MCF 10A (cell line): ENCODE data around the gene LGALSL. TPM values are rescaled to one million over a fixed set of nuclear protein-coding genes. Genes with fewer than 3 reads are reported as not detected.

Experiments used
- BruUV-seq: library from RNA; stranded (reverse); fragments of 400-500 nt; replicated peaks from 2 replicates; lab custom pipeline; 2021; lab: Mats Ljungman, UMichigan
- CTCF ChIA-PET: fragments of 300-600 bp; sonication (Branson Sonifier 250); formaldehyde crosslinking; extraction: SDS; loops from one replicate; lab custom pipeline; 2021; ENCODE audit warnings: antibody characterized with exemption, inconsistent platforms; lab: Yijun Ruan, JAX
- POLR2A ChIA-PET: fragments of 300-600, 350-650 bp; sonication (Branson Sonifier 250); formaldehyde crosslinking; extraction: SDS; loops from one replicate; lab custom pipeline; 2020; ENCODE audit warnings: antibody characterized with exemption, inconsistent platforms; lab: Yijun Ruan, JAX
- DNase-seq: peaks from one replicate; pipeline ENCODE4 v3.0.0-alpha.2; 2018; ENCODE audit not compliant: unreplicated experiment
- H3K27ac Mint-ChIP-seq: one replicate; pipeline ENCODE4 v1.8.0; 2022; ENCODE audit warnings: mild to moderate bottlenecking, low read depth, mixed read lengths; ENCODE audit not compliant: unreplicated experiment
- H3K27me3 Mint-ChIP-seq: one replicate; pipeline ENCODE4 v1.8.0; 2022; ENCODE audit warnings: mixed read lengths; ENCODE audit not compliant: insufficient read depth, unreplicated experiment
- H3K36me3 Mint-ChIP-seq: one replicate; pipeline ENCODE4 v1.8.0; 2022; ENCODE audit warnings: mild to moderate bottlenecking, moderate library complexity, mixed read lengths; ENCODE audit not compliant: insufficient read depth, unreplicated experiment
- H3K4me1 Mint-ChIP-seq: one replicate; pipeline ENCODE4 v1.8.0; 2022; ENCODE audit warnings: mixed read lengths; ENCODE audit not compliant: insufficient read depth, unreplicated experiment
- H3K4me3 Mint-ChIP-seq: one replicate; pipeline ENCODE4 v1.8.0; 2022; ENCODE audit warnings: mild to moderate bottlenecking, moderate library complexity, mixed read lengths; ENCODE audit not compliant: unreplicated experiment
- H3K9me3 Mint-ChIP-seq: one replicate; pipeline ENCODE4 v1.8.0; 2022; ENCODE audit warnings: mixed read lengths; ENCODE audit not compliant: unreplicated experiment
- intact Hi-C: fragments of 100-400 bp; cut with micrococcal nuclease; formaldehyde crosslinking; loops from 2 replicates; pipeline ENCODE4 v1.14.1; 2022
- total RNA-seq: library from RNA; stranded (reverse); gene quantifications from 2 replicates; pipeline ENCODE4 v1.2.3, GENCODE V29; 2022
- TF ChIP-seq, protein P1 (sequence below): fragments of 200-600 bp; IDR thresholded peaks from one replicate; pipeline ENCODE4 v1.8.0; 2022; ENCODE audit warnings: antibody characterized with exemption, mild to moderate bottlenecking; ENCODE audit not compliant: unreplicated experiment

Gene LGALSL
- total RNA-seq, 1 experiment from 2014 or later: 11.4 TPM

DNA sequence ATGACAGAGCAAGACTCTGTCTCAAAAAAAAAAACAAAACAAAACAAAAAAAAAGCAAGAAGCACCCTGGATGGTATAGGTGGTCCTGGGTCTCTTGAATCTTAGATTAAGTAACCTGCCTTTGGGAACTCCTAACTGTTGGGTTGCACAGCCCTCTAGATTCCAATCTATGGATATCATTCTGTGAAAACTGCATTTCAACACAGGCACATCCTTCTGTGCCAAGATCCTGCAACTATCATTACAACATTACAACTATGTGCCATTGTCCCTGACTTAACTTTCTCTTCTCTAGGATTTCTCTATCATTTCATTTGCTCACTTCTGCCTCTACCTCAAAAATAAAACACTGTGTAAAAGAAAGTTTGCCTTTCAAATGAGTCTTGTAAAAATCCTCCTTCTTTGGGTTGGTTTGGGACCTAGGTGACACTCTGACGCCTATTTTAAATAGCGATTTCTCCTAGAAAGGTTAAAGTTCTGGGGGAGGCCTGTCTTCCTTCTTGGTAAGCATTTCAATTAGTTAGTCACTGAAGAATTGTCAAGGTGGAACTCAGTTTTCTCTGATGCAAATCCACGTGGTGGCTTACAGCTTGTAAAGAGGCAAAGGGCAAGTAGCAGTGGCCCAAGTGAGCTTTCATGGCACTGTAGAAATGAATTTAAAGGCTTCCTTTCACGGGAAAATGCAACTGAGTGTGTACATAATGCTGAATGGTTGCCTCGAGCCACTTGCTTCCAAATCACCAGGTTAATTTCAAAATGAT is 9.2 kb downstream of the LGALSL start:
- H3K27ac Mint-ChIP-seq: no peak overlapping the region
- H3K9me3 Mint-ChIP-seq: no peaks in the 10 kb centered on the region
- H3K27me3 Mint-ChIP-seq: no peaks in the 10 kb centered on the region
- no TSS peak for BruUV-seq
- H3K36me3 Mint-ChIP-seq: peaks cover 17% of the 10 kb centered on the region
- TF ChIP-seq, protein P1, sequence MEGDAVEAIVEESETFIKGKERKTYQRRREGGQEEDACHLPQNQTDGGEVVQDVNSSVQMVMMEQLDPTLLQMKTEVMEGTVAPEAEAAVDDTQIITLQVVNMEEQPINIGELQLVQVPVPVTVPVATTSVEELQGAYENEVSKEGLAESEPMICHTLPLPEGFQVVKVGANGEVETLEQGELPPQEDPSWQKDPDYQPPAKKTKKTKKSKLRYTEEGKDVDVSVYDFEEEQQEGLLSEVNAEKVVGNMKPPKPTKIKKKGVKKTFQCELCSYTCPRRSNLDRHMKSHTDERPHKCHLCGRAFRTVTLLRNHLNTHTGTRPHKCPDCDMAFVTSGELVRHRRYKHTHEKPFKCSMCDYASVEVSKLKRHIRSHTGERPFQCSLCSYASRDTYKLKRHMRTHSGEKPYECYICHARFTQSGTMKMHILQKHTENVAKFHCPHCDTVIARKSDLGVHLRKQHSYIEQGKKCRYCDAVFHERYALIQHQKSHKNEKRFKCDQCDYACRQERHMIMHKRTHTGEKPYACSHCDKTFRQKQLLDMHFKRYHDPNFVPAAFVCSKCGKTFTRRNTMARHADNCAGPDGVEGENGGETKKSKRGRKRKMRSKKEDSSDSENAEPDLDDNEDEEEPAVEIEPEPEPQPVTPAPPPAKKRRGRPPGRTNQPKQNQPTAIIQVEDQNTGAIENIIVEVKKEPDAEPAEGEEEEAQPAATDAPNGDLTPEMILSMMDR: no peak
- intact Hi-C loops: no loop called here
- POLR2A ChIA-PET: interaction anchor here (0.7 to 2.2 kb wide), 4 partner anchors 10 to 23 kb away, joined by 3 to 10 read pairs (median 6); partner anchors contain the start of gene LGALSL
- H3K4me3 Mint-ChIP-seq: no peak overlapping the region
- CTCF ChIA-PET: interaction anchor here (0.6 to 1.9 kb wide), 9 partner anchors 8 to 570 kb away, joined by 3 to 10 read pairs (median 4); no protein-coding TSS in a partner anchor
- peak; percentile 50 for DNase-seq
- peaks cover 12% of the 10 kb centered on the region for H3K4me1 Mint-ChIP-seq

DNA sequence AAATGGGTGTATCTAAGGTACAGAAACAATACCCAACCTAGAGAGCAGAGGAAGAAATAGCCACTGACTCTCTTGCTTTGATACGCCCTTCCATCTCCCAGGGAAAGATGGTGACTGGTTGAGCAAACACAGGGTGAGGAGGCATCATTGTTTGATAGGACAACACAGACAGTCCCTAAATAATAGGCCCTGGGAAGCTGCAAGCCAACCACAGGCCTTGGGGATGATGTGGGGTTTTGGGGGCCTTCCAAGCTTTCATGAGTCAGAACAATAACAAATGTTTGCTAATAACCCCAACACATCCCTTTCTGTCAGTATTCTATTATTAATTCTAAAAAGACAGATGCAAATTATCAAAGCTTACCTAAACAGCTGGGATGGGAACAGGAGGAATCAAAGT is 9.8 kb downstream of the LGALSL start:
- peak; percentile 84 for DNase-seq
- no peaks in the 10 kb centered on the region for H3K9me3 Mint-ChIP-seq
- TF ChIP-seq, protein P1: no peak
- H3K36me3 Mint-ChIP-seq: peaks cover 11% of the 10 kb centered on the region
- intact Hi-C loops: no loop called here
- CTCF ChIA-PET: interaction anchor here (0.8 to 1.9 kb wide), 3 partner anchors 8 to 137 kb away, joined by 3 to 10 read pairs (median 4); no protein-coding TSS in a partner anchor
- peaks cover 12% of the 10 kb centered on the region for H3K4me1 Mint-ChIP-seq
- H3K27me3 Mint-ChIP-seq: no peaks in the 10 kb centered on the region
- no peak overlapping the region for H3K4me3 Mint-ChIP-seq
- no TSS peak for BruUV-seq
- no peak overlapping the region for H3K27ac Mint-ChIP-seq
- POLR2A ChIA-PET: interaction anchor here (0.6 to 2.2 kb wide), 4 partner anchors 10 to 22 kb away, joined by 3 to 10 read pairs (median 6); partner anchors contain the start of gene LGALSL

DNA sequence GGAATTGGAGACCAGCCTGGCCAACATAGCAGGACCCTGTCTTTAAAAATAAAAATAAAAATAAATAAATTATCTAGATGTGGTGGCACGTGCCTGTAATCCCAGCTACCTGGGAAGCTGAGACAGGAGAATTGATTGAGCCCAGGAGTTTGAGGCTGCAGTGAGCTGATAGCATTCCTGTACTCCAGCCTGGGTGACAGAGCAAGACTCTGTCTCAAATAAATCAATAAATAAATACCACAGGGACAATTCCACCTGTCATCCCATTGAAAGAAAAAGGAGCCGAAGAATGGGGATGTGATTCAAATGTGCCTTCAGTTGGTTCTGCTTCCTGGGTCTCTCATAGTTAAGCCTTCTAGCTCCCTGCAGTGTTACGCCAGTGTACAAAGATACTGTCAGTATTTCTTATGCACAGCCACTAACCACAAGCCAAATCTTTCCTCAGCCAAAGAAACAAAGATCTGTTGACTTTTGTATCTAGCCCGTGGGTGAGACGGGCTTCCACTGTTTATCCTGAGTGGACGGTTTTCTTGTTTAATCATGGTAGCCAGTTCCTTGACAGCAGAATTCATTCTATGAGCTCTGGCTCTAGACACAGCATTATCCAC is 12.6 kb downstream of the LGALSL start:
- ChIA-PET CTCF (interaction anchor here (0.7 to 1.1 kb wide), 3 partner anchors 10 to 136 kb away, joined by 3 to 5 read pairs (median 4); no protein-coding TSS in a partner anchor), POLR2A (interaction anchor here (0.6 kb wide), 1 partner anchor 627 kb away, joined by 4 read pairs; no protein-coding TSS in a partner anchor)
- Mint-ChIP-seq H3K36me3 (peaks cover 2% of the 10 kb centered on the region), H3K4me3 (no peak overlapping the region), H3K27ac (no peak overlapping the region), H3K27me3 (no peaks in the 10 kb centered on the region), H3K4me1 (peaks cover 12% of the 10 kb centered on the region), H3K9me3 (no peaks in the 10 kb centered on the region)
- no TSS peak for BruUV-seq
- TF ChIP-seq, protein P1: no peak
- DNase-seq: no peak
- intact Hi-C loops: no loop called here
